GM04503 (cell line): ENCODE results near the gene PI4K2B.
"Not testable (repeated sequence)": the region's sequence is repeated elsewhere in the genome, so short reads cannot be mapped to it uniquely, and the experiment has no call there.

ENCODE experiments used
- DNase-seq: peaks from one replicate; pipeline ENCODE4 v3.0.0-alpha.2; 2012; ENCODE audit warnings: low read depth

Gene PI4K2B

GRCh38 chr4:25242195-25242594 is 8.4 kb downstream of the PI4K2B start:
- DNase-seq, result not testable (repeated sequence)

- DNase-seq, result no peak
Observed at GRCh38 chr4:25245181-25245580, 11.3 kb downstream of the PI4K2B start.

GRCh38 chr4:25246680-25247611 is 13.1 kb downstream of the PI4K2B start:
- DNase-seq, result no peak

GRCh38 chr4:25248875-25249274 is 15.0 kb downstream of the PI4K2B start:
- not testable (repeated sequence) for DNase-seq

GRCh38 chr4:25249494-25249893 is 15.7 kb downstream of the PI4K2B start:
- DNase-seq, result not testable (repeated sequence)

- DNase-seq, result no peak
Observed at GRCh38 chr4:25252230-25253070, 18.6 kb downstream of the PI4K2B start.

- DNase-seq, result no peak
Observed at GRCh38 chr4:25253071-25253445, 19.2 kb downstream of the PI4K2B start.

GRCh38 chr4:25253786-25254185 is 20.0 kb downstream of the PI4K2B start:
- DNase-seq, result not testable (repeated sequence)

- no peak for DNase-seq
Observed at GRCh38 chr4:25258980-25259578, 25.2 kb downstream of the PI4K2B start.

- no peak for DNase-seq
Observed at GRCh38 chr4:25271866-25272265, 38.0 kb downstream of the PI4K2B start.

- DNase-seq, result no peak
Observed at GRCh38 chr4:25280210-25280609, 46.4 kb downstream of the PI4K2B start.

GRCh38 chr4:25283948-25284347 is 50.1 kb downstream of the PI4K2B start:
- no peak for DNase-seq

- no peak for DNase-seq
Observed at GRCh38 chr4:25284466-25284865, 50.6 kb downstream of the PI4K2B start.

GRCh38 chr4:25290490-25291067 is 56.7 kb downstream of the PI4K2B start:
- DNase-seq, result no peak

- DNase-seq, result no peak
Observed at GRCh38 chr4:25291158-25291733, 57.4 kb downstream of the PI4K2B start.

GRCh38 chr4:25297528-25298242 is 63.9 kb downstream of the PI4K2B start:
- DNase-seq, result no peak

GRCh38 chr4:25299476-25300203 is 65.8 kb downstream of the PI4K2B start:
- no peak for DNase-seq

GRCh38 chr4:25301471-25301870 is 67.6 kb downstream of the PI4K2B start:
- DNase-seq, result no peak

- no peak for DNase-seq
Observed at GRCh38 chr4:25302626-25303025, 68.8 kb downstream of the PI4K2B start.

- no peak for DNase-seq
Observed at GRCh38 chr4:25303578-25303977, 69.7 kb downstream of the PI4K2B start.
